ENCODE measurements around the gene DNAH10. TPM values are rescaled to one million over a fixed set of nuclear protein-coding genes. Genes with fewer than 3 reads are reported as not detected.
"Not testable (repeated sequence)": the region's sequence is repeated elsewhere in the genome, so short reads cannot be mapped to it uniquely, and the experiment has no call there.

The DNAH10 gene
- total RNA-seq, 1 donor from 2014 or later = 1.2 TPM

DNA sequence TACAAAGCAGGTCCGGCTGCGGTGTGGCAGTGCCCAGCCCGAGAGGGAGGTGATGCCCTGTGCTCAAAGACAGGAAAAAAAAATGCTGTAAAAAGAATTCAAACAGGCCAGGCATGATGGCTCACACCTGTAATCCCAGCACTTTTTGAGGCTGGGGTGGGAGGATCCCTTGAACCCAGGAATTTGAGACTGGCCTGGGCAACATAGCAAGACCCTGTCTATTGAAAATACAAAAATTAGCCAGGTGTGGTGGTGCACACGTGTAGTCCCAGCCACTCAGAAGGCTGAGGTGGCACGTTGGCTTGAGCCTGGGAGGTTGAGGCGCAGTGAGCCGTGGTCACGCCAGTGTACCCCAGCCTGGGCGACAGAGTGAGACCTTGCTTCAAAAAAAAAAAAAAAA, 26.4 kb downstream of the DNAH10 start:
- peaks cover 9% of the 10 kb centered on the region for H3K36me3 Mint-ChIP-seq (ENCODE audit: low read depth)
- no peak overlapping the region for H3K27ac Mint-ChIP-seq (ENCODE audit: unreplicated experiment)
- no peaks in the 10 kb centered on the region for H3K4me1 Mint-ChIP-seq (ENCODE audit: low read depth)
- H3K4me3 Mint-ChIP-seq (ENCODE audit: unreplicated experiment) = no peak overlapping the region
- H3K9me3 Mint-ChIP-seq (ENCODE audit: low read depth) = peaks cover 11% of the 10 kb centered on the region
- peaks cover 7% of the 10 kb centered on the region for H3K27me3 Mint-ChIP-seq (ENCODE audit: low read depth)
- TF ChIP-seq, protein P1, sequence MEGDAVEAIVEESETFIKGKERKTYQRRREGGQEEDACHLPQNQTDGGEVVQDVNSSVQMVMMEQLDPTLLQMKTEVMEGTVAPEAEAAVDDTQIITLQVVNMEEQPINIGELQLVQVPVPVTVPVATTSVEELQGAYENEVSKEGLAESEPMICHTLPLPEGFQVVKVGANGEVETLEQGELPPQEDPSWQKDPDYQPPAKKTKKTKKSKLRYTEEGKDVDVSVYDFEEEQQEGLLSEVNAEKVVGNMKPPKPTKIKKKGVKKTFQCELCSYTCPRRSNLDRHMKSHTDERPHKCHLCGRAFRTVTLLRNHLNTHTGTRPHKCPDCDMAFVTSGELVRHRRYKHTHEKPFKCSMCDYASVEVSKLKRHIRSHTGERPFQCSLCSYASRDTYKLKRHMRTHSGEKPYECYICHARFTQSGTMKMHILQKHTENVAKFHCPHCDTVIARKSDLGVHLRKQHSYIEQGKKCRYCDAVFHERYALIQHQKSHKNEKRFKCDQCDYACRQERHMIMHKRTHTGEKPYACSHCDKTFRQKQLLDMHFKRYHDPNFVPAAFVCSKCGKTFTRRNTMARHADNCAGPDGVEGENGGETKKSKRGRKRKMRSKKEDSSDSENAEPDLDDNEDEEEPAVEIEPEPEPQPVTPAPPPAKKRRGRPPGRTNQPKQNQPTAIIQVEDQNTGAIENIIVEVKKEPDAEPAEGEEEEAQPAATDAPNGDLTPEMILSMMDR (IDR thresholded peaks at IDR 0.05) = no peak
- DNase-seq (ENCODE audit: low spot score) = no peak

DNA sequence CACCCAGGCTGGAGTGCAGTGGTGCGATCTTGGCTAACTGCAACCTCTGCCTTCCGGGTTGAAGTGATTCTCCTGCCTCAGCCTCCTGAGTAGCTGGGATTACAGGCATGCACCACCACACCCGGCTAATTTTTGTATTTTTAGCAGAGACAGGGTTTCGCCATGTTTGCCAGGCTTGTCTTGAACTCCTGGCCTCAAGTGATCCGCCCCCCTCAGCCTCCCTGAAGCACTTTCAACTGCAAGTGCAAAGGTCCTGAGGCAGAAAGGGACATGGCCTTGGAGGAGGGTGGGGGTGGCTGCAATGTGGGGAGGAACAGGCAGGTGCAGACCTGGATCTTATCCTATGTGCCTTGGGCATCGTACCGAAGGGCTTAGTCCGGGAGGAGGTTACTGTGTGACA, 27.3 kb downstream of the DNAH10 start:
- H3K4me1 Mint-ChIP-seq (ENCODE audit: low read depth); H3K27me3 Mint-ChIP-seq (ENCODE audit: low read depth); DNase-seq (ENCODE audit: low spot score); H3K4me3 Mint-ChIP-seq (ENCODE audit: unreplicated experiment); H3K36me3 Mint-ChIP-seq (ENCODE audit: low read depth); H3K27ac Mint-ChIP-seq (ENCODE audit: unreplicated experiment): not testable (repeated sequence)
- H3K9me3 Mint-ChIP-seq (ENCODE audit: low read depth) = peaks cover 11% of the 10 kb centered on the region

DNA sequence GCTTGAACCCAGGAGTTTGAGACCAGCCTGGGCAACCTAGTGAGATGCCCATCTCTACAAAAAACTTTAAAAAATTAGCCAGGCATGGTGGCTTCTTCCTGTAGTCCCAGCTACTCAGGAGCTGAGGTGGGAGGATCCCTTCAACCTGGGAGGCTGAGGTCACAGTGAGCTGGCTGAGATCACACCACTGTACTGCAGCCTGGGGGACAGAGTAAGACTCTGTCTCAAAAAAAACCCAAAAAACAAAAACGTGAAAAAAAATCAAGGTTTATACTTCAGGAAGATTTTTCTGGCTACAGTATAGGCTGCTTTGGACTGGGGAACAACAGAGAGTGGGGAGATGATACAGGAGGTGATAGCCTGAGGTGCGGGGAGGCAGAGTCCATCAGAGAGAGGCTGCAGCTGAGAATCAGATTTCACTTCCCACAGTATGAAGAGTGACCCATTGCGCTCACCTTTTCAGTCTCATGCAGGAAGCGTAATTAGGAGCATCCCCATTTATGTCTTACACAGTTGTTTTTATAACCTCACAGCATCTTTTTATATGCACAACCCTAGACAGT, 28.9 kb downstream of the DNAH10 start:
- no peaks in the 10 kb centered on the region for H3K4me1 Mint-ChIP-seq (ENCODE audit: low read depth)
- no peak overlapping the region for H3K27ac Mint-ChIP-seq (ENCODE audit: unreplicated experiment)
- TF ChIP-seq, protein P1 (IDR thresholded peaks at IDR 0.05) = no peak
- peaks cover 11% of the 10 kb centered on the region for H3K9me3 Mint-ChIP-seq (ENCODE audit: low read depth)
- no peak overlapping the region for H3K4me3 Mint-ChIP-seq (ENCODE audit: unreplicated experiment)
- H3K36me3 Mint-ChIP-seq (ENCODE audit: low read depth) = peaks cover 9% of the 10 kb centered on the region
- DNase-seq (ENCODE audit: low spot score) = no peak
- H3K27me3 Mint-ChIP-seq (ENCODE audit: low read depth) = peaks cover 5% of the 10 kb centered on the region

DNA sequence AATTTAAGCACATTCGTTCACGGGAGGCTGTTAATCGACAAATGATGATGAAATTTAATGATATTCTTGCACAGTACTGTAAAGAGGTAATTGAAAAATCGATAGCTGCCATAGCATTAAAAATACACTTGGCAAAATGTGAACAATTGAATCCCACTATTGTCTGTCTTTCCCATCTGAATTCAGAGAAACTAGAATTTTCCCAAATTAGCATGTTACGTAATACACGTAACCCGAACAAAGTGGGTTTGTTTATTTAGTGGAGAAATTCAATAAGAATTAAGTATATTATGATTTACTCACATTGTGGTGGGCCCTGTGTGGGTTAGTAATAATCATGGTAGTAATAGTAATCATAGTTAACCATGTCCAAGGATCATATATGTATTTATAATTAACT, 31.9 kb downstream of the DNAH10 start:
- no peak for DNase-seq (ENCODE audit: low spot score)
- H3K27me3 Mint-ChIP-seq (ENCODE audit: low read depth) = peaks cover 6% of the 10 kb centered on the region
- peaks cover 9% of the 10 kb centered on the region for H3K36me3 Mint-ChIP-seq (ENCODE audit: low read depth)
- TF ChIP-seq, protein P1 (IDR thresholded peaks at IDR 0.05) = no peak
- H3K4me3 Mint-ChIP-seq (ENCODE audit: unreplicated experiment) = no peak overlapping the region
- no peak overlapping the region for H3K27ac Mint-ChIP-seq (ENCODE audit: unreplicated experiment)
- peaks cover 11% of the 10 kb centered on the region for H3K9me3 Mint-ChIP-seq (ENCODE audit: low read depth)
- H3K4me1 Mint-ChIP-seq (ENCODE audit: low read depth) = no peaks in the 10 kb centered on the region

DNA sequence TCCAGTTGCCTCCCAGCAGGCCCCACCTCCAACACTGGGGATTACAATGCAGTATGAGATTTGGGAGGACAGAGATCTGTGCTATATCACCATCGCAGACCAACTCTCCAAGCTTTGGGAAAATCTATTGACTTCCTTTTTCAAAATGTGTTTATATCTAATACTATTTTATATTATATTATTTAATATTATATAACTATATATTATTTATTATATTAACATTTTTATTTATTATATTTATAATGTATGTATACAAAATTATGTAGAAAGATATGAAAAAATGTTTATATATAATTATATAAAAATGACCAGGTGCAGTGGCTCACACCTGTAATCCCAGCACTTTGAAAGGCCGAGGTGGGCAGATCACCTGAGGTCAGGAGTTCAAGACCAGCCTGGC, 36.4 kb downstream of the DNAH10 start:
- TF ChIP-seq, protein P1 (IDR thresholded peaks at IDR 0.05) = no peak
- H3K36me3 Mint-ChIP-seq (ENCODE audit: low read depth) = peaks cover 2% of the 10 kb centered on the region
- H3K9me3 Mint-ChIP-seq (ENCODE audit: low read depth) = no peaks in the 10 kb centered on the region
- no peak overlapping the region for H3K27ac Mint-ChIP-seq (ENCODE audit: unreplicated experiment)
- no peak for DNase-seq (ENCODE audit: low spot score)
- no peak overlapping the region for H3K4me3 Mint-ChIP-seq (ENCODE audit: unreplicated experiment)
- no peaks in the 10 kb centered on the region for H3K4me1 Mint-ChIP-seq (ENCODE audit: low read depth)
- peaks cover 8% of the 10 kb centered on the region for H3K27me3 Mint-ChIP-seq (ENCODE audit: low read depth)

DNA sequence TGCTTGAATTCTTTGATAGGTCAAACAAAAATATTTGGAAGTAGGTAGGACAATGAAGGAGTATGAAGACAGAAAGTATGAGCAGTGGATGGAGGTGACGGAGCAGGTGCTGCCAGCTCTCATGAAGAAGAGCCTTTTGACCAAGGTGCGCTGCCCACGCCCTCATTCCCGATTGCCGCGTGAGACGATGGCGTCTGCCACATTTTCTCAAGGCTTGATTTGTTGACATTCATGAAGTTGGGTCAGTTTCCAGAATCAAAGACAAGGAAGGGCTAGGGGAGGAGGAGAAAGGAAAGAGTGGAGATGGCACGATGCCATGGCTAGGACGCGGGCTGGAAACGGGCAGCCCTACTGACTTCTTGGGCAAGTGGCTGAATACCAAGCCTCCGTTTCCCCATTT, 37.1 kb downstream of the DNAH10 start:
- H3K27ac Mint-ChIP-seq (ENCODE audit: unreplicated experiment) = no peak overlapping the region
- no peak for DNase-seq (ENCODE audit: low spot score)
- no peaks in the 10 kb centered on the region for H3K9me3 Mint-ChIP-seq (ENCODE audit: low read depth)
- no peak overlapping the region for H3K4me3 Mint-ChIP-seq (ENCODE audit: unreplicated experiment)
- TF ChIP-seq, protein P1 (IDR thresholded peaks at IDR 0.05) = no peak
- no peaks in the 10 kb centered on the region for H3K4me1 Mint-ChIP-seq (ENCODE audit: low read depth)
- peaks cover 8% of the 10 kb centered on the region for H3K27me3 Mint-ChIP-seq (ENCODE audit: low read depth)
- peaks cover 2% of the 10 kb centered on the region for H3K36me3 Mint-ChIP-seq (ENCODE audit: low read depth)
